Measurements from ENCODE around the gene TUBGCP2.

- TF ChIP-seq CTCF (tag by site-specific recombination; IDR thresholded peaks at IDR 0.05) (no peak), ZNF202 (tag by site-specific recombination; IDR thresholded peaks at IDR 0.05; ENCODE audit: borderline replicate concordance) (no peak), ZBTB49 (tag by site-specific recombination; IDR thresholded peaks at IDR 0.05; ENCODE audit: low read depth) (no peak), SALL2 (tag by site-specific recombination; IDR thresholded peaks at IDR 0.05; ENCODE audit: borderline replicate concordance) (no peak), ZNF792 (tag by site-specific recombination; IDR thresholded peaks at IDR 0.05) (no peak), MYNN (tag by site-specific recombination; IDR thresholded peaks at IDR 0.05; ENCODE audit: borderline replicate concordance) (no peak), SP2 (tag by site-specific recombination; IDR thresholded peaks at IDR 0.05) (no peak), ZNF555 (tag by site-specific recombination; conservative IDR thresholded peaks at IDR 0.05) (no peak)
These were observed 70.2 kb downstream of the TUBGCP2 start for GRCh38 chr10:133238466-133238804.

Measured in HEK293 (cell line).